Sigmoid colon (tissue), 4 donors: ENCODE data around the gene MCOLN3.

ENCODE experiments used
- EP300 ChIP-seq, 4 donors: sonication (generic); formaldehyde crosslinking; IDR thresholded peaks; one replicate each; pipeline ENCODE4 v1.6.1; 2017; ENCODE audit warnings: antibody characterized with exemption in 4 of 4
- POLR2A ChIP-seq, 2 donors: fragments of 450-650 bp; IDR thresholded peaks; one replicate each; pipeline ENCODE4 v1.6.1; 2016; ENCODE audit warnings: antibody characterized with exemption in 2 of 2, mild to moderate bottlenecking in 2 of 2, moderate library complexity in 2 of 2

GRCh38 chr1:84973498-84974334 lies 74.6 kb downstream of the MCOLN3 start:
- no peak for TF ChIP-seq POLR2A (IDR thresholded peaks at IDR 0.05)
- no peak for TF ChIP-seq EP300 (IDR thresholded peaks at IDR 0.05)
